Renal pelvis (tissue), 4 donors: Measurements from ENCODE around the gene APPBP2. TPM values are rescaled to one million over a fixed set of nuclear protein-coding genes. Genes with fewer than 3 reads are reported as not detected.

ENCODE experiments used
- DNase-seq: peaks from one replicate; pipeline ENCODE4 v3.0.0-alpha.2; 2013
- polyA plus RNA-seq, 3 donors: library from polyadenylated mRNA; unstranded; fragments of 120-200 nt; gene quantifications; one replicate each; pipeline ENCODE4 v1.2.1, GENCODE V29; 2013; ENCODE audit not compliant: insufficient read length in 3 of 3

APPBP2 gene
- polyA plus RNA-seq, 3 donors = 45.0 to 57.4 (median 53.1) TPM

- no peak for DNase-seq
Observed at GRCh38 chr17:60403523-60403810, 122.6 kb downstream of the APPBP2 start.

DNA sequence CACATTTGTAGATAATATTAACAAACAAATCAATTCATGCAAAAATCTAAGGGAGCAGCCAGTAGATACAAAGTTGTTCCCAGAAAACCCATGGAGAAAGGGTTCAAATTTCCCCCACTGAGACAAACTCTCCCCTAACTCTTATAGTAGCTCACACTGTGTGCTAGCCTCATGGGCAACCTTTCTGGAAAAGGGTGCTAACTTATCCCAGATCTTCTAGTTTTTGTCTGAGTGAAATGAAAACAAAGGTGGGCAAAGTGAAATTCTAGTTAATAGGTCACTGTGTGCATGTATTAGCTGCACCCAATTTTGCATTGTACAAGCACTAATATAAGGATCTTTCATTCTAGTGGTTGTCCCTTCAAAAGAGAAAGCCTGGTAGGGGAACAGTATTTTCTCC is 124.2 kb downstream of the APPBP2 start:
- DNase-seq = no peak

DNA sequence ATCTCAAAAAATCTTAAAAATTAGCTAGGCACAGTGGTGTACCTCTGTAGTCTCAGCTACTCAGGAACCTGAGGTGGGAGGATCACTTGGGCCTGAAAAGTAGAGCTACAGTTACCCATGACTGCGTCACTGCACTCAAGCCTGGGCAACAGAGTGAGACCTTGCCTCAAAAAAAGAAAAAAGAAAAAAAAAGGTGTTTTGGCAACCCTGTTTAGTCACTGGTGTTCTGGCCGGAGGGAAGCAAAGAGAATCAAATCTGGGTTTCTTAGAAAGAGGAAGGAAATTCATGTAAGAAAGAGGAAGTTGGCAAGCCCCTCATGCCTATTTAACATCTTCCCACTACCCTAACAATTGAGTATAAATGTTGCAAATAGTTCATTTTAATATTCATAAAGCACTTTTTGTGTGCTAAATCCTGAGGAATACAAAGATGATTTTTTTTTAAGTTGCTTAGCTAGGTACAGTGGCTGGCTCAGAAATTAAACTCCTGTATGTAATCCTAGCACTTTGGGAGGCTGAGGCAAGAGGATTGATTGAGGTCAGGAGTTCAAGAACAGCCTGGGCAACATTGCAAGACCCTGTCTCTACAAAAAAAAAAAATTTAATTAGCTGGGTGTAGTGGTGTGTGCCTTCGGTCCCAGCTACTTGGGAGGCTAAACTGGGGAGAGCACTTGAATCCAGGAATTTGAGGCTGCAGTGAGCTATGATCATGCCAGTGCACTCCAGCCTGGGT is 127.6 kb downstream of the APPBP2 start:
- no peak for DNase-seq

- no peak for DNase-seq
Observed at GRCh38 chr17:60396412-60396811, 129.6 kb downstream of the APPBP2 start.

DNA sequence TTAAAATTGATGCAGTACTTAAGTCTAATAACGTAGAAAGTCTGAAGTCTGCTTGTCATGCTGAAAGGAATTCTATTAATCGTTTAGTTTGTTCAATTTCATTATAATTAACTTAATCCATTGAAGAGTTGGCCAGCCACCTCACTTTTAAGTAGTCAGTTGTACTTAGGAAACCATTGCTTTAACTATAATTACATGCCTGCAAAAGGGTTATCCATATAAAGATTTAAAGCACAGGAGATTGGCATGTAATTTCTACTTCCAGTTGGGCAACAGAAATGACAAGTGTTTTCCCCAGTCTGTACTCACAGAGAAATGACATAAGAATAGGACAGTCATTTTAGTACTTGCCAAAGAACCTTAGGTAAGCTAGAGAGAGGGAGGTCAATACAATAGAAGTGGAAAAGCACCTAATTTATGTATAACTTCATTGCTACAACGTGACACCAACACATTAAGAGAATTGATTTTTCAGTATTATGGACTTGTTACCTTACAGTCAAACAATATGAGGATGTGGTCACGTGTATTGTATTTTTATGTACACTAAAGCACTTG is 130.5 kb downstream of the APPBP2 start:
- no peak for DNase-seq

GRCh38 chr17:60393840-60394723 is 132.0 kb downstream of the APPBP2 start:
- peak; percentile 34 for DNase-seq

Other genes starting within 250 kb of the APPBP2 start
- 10 to 100 TPM; 39.8 to 48.1 (median 45.7) TPM for gene USP32, start 134.1 kb downstream of the APPBP2 start, polyA plus RNA-seq
- gene CHCT1, start 103.8 kb downstream of the APPBP2 start, polyA plus RNA-seq = under 1 TPM in 1 of 3 donors, not detected in 2; 0.30 TPM
- 10 to 100 TPM; 20.1 to 21.2 (median 20.3) TPM for gene PPM1D, start 74.0 kb upstream of the APPBP2 start, polyA plus RNA-seq
- gene BCAS3, start 151.6 kb upstream of the APPBP2 start, polyA plus RNA-seq = 10 to 100 TPM; 30.1 to 34.5 (median 32.6) TPM